AG10803 (cell line): ENCODE results near the gene PEX19.

Experiments
- DNase-seq: peaks from one replicate; pipeline ENCODE4 v3.0.0; 2010; ENCODE audit warnings: low read depth
- H3K4me3 ChIP-seq: 2 replicates; pipeline ENCODE4 v1.5.1; 2011; ENCODE audit warnings: mild to moderate bottlenecking, low read length, control low read depth
- TF ChIP-seq, protein P1 (sequence below): conservative IDR thresholded peaks from 2 replicates; pipeline ENCODE4 v1.5.1; 2011; ENCODE audit warnings: mild to moderate bottlenecking, low read length, control low read depth, inconsistent platforms

Gene PEX19

GRCh38 chr1:160251011-160251410 lies 33.9 kb downstream of the PEX19 start:
- no peak for DNase-seq
- TF ChIP-seq, protein P1, sequence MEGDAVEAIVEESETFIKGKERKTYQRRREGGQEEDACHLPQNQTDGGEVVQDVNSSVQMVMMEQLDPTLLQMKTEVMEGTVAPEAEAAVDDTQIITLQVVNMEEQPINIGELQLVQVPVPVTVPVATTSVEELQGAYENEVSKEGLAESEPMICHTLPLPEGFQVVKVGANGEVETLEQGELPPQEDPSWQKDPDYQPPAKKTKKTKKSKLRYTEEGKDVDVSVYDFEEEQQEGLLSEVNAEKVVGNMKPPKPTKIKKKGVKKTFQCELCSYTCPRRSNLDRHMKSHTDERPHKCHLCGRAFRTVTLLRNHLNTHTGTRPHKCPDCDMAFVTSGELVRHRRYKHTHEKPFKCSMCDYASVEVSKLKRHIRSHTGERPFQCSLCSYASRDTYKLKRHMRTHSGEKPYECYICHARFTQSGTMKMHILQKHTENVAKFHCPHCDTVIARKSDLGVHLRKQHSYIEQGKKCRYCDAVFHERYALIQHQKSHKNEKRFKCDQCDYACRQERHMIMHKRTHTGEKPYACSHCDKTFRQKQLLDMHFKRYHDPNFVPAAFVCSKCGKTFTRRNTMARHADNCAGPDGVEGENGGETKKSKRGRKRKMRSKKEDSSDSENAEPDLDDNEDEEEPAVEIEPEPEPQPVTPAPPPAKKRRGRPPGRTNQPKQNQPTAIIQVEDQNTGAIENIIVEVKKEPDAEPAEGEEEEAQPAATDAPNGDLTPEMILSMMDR: no peak
- H3K4me3 ChIP-seq: no peak overlapping the region

GRCh38 chr1:160247053-160247452 lies 37.9 kb downstream of the PEX19 start:
- H3K4me3 ChIP-seq: no peak overlapping the region
- no peak for DNase-seq
- TF ChIP-seq, protein P1: no peak

DNA sequence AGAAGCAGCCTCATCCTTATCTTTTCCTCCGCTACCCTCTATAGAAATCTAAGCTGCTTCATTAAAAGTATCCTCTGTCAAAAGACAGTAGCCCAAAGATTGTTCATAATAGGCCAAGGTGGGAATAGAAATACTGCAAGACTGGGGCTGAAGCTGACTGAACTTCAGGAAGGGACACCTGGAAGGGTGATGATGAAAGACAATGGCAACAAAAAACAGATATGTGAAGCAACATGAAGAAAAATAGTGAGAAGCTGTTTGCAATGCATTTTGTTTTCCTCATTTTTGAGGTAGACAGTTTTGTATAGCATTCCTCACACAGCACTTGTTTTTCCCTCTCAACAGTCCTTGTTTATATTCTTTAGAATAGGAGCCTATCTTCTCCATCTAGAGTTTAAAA lies 39.5 kb downstream of the PEX19 start:
- DNase-seq: no peak
- TF ChIP-seq, protein P1: no peak
- H3K4me3 ChIP-seq: no peak overlapping the region

DNA sequence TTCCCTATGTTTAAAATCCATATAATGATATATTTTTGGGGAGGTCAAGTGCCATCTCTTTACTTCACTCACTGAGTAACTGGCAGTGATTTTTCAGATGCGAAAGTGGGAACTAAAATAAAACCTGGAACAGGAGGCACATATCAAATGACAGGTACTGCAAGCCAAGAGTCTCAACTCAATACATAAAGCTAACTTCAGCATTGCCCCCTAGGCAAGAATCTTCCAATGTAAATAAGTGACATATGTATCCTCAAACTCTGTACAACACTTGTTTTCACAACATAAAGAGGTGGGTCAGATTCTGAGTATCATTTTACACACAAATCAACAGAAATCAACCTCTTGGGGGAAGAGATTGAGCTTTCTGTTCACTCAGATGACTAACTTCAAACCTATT lies 40.7 kb downstream of the PEX19 start:
- DNase-seq: no peak
- TF ChIP-seq, protein P1: no peak
- H3K4me3 ChIP-seq: no peak overlapping the region

DNA sequence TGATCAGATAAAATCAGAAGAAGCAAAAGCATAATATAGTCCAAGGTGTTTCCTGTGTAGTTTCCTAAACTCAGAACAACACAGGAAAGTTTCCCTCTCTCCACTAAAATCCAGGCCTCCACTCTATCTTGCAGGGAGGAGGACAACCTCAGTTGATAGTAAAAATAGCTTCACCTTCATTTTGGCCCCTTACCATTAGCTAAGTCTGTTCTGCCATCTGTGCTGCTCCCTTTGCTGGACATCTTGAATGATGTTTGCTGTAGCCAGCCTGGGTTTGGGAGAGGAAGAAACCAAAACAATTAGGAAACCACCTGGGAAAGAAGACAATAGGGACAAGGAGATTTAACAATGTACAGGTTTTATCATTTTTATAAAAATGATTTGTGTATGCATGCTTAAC lies 41.2 kb downstream of the PEX19 start:
- no peak overlapping the region for H3K4me3 ChIP-seq
- DNase-seq: no peak
- TF ChIP-seq, protein P1: no peak

DNA sequence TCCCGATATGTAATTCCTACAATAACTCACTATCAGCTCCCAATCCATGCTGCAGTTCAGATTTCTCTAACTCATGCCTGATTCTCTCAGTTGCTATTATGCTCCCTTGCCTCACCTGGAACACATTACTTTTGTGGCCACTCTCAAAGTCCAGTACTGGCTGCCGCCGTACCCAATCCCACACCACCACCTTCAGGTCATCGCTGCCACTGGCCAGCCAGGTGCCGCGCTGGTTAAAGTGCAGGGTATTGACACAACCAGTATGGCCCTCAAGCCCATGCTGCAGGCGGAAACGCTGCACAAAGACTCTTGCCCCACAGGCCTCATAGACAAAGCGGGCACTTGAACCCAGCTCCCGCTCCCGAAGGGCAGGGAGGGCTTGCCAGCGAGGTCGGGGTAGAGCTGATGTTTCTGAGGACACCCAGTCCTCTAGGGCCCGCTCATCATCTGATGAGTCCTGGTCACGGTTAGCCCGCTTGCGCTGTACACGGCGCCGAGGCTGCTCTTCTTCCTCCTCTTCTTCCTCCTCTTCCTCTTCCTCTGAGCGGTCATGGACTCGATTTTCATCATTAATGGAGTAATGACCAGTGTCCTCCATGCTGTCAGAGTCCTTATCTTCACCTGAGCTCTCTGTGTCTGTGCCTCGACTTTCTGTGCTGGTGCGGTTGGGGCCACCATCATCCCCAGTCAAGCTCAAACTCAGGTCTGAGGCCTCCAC lies 45.2 kb downstream of the PEX19 start:
- DNase-seq: no peak
- TF ChIP-seq, protein P1: no peak
- no peak overlapping the region for H3K4me3 ChIP-seq

DNA sequence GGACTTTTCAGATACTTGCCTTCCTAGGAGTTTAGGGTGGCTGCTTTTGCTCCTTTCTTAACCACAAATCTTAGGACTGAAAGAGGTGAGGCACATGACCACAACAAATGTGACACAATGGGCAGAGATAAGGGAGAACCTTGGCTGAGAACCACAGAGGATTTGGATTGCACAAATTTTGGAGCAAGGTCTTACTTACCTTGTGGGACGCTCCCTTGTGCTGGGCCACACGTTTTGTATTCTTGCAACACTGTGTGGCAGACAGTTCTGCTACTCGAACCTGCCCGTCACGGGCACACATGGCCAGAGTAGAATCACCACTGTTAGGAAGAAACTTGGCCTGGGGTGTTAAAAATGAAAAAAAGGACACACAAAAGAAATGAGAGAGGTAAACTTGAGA lies 46.5 kb downstream of the PEX19 start:
- DNase-seq: no peak
- no peak overlapping the region for H3K4me3 ChIP-seq
- TF ChIP-seq, protein P1: no peak
